NCI-H146 treated with DMSO at 0.1 percent for 48 hours (cell line): Measurements from ENCODE around the gene GATA5.

Source experiments
- DNase-seq: peaks from one replicate; lab custom pipeline; 2025; ENCODE audit not compliant: unreplicated experiment; lab: John Stamatoyannopoulos, UW

GATA5 gene

DNA sequence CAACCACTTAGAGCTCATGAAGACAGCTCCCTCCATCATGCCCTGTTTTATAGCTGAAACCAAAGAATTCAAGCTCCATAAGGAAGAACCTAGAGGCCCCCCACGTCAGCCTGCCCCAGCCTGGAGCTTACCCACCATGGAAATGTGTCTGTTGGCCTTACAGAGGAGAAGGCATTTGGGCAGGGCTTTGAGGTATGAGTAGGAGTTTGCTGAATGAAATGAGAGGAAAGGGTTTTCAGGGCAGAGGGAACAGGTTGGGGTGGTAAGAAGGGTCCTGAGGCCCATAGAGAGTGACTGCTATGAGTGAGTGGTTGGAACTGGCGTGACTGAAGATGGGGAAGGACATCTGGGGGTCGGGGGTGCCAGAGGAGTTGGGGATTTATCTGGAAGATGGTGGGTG, 12.7 kb upstream of the GATA5 start:
- DNase-seq = no peak

- DNase-seq = no peak
These were observed 12.0 kb upstream of the GATA5 start for GRCh38 chr20:62487561-62488354.

DNA sequence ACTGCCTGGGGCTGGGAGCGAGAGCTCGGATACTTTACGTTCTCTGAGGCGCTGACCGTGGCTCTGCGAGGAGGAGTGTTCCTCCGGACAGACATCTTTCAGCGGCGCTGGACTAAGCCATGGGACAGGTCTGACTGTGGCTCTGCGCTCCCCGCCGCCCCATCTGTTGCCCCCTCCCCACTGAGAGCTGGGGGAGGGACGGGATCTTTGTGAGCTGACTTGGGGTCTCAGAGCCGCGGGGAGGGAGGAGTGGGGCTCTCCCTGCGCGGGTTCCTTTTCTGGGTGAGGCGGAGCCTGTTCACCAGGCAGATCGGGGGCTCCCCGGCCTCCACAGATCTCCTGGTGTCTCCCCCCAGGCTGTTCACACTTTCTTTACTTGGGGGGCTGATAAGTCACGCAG, 11.3 kb upstream of the GATA5 start:
- no peak for DNase-seq

DNA sequence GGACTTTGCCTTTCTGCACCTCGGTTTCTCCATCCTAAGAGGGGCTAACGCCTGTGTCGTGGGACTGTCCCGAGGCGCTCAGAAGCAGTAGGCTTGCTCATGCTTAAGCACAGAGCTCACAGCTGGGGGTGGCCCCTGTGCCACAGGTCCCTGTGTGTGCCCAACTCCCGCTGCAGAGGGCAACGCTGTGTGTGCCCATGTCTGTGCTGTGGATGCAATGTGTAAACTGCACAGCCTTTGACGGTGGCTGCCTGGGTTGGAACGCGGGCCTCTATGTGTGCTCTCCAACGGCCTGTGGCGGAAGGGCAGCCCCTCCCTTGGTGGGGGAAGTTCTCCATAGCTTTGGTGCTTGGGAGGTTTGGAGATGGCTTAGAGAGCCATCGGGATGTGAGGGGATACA, 10.7 kb upstream of the GATA5 start:
- DNase-seq = no peak

- no peak for DNase-seq
These were observed 9.9 kb upstream of the GATA5 start for GRCh38 chr20:62485701-62486089.

DNA sequence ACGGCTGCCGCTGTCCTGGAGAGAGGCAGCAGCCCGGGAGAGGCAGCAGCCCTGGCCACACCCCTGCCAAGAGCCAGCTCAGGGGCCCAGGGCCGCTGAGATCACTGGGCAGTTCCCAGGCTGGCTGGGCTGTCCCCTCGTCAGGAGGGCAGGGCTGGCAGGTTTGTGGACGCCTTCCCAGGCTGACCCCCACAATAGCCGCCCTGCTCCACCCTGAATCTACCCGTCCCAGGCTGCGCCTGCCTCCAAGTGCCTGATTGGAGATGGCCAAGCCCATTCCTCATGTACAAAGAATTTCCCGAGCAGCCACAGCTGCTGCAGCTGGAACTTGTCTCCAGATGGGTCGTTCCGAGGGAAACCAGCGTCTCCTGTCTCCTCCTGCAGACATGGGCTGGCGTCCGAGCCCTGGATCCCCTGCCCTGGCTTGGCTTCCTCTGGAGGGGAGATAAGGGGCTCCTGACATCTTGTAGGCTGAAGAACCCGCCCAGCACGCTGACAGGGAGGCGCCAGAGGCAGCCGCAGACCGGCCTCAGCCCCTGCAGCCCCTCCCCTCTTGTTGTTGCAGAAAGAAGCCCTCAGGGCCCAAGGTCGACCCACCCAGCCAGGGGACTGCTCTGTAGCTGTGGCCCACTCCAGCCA, 9.4 kb upstream of the GATA5 start:
- no peak for DNase-seq

DNA sequence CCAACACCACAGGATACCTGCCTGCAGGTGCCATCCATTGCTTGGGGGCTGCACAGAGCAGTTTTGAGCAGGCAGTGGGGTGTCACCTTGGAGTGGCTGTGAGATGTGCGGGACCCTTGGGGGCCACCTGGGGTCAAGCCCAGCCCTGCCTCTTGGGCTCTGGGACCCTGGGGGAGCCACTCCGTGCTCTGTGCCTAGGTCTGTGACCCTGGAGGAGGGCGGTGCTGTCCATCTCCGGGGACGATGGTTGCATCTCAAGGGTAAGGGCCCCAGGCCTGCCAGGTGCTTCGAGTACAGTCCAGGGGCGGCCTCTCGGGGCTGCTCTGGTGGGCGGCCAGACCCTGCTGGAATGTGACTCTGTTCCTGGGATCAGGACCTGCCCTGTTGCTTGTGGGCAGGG, 8.7 kb upstream of the GATA5 start:
- DNase-seq = no peak

DNA sequence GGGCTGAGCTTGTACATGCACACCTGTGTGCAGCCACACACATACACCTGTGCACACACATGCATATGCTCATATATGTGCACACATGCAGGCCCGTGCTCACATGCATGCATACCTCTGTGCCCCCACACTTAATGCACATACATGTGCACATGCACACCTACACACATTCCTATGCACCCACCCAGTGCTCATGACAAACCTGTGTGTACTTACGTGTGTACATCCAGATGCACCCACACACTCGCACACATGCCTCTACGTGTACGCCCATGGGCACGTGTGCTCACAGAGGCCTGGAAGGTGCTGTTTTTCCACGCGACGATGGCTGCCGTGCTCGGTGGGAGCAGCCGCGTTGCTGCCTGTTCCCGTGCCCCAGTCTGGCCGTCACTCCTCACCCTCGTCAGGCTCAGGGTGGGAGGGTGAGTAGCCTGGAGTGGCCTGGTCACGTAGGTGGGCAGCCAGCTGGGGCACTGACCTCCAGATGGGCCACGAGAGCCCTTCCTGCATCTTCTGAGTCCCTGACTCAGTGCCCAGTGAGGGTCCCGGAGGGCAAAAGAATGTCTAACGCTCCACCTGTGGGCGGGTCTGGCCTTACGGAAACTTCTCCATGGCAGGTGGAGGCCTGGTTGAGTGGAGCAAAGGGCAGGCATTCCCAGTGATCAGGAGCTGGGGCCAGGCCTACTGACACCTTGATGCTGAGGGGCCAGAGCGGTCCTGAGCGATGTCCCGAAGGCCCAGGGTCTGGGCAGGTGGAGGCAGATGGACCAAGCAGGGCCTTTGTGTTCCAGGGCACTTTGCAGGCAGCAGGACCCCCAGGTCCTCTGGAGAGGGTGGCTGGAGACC, 8.0 kb upstream of the GATA5 start:
- DNase-seq = no peak

- DNase-seq = no peak
These were observed 7.2 kb upstream of the GATA5 start for GRCh38 chr20:62482974-62483373.

- DNase-seq = no peak
These were observed 6.5 kb upstream of the GATA5 start for GRCh38 chr20:62482146-62482809.

GRCh38 chr20:62481425-62482145, 5.8 kb upstream of the GATA5 start:
- DNase-seq = no peak

DNA sequence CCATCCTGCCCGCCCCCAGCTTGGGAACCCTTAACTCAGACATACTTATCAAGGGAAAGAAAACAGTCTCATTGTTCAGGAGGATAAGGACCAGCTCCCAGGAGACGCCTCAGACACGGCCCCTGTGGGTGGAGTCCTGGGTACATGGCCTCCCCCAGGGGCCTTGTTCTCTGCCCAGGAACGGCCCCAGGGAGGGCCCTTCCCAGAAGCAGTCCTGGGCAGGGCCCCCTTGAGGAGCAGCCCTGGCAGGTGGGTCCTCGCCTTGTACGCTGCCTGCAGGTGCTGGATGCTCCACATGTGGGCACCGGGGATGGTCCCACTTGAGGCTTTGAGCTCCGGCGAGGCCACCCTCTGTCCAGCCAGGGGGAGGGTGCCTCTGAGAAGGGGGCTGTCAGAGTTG, 4.5 kb upstream of the GATA5 start:
- no peak for DNase-seq

DNA sequence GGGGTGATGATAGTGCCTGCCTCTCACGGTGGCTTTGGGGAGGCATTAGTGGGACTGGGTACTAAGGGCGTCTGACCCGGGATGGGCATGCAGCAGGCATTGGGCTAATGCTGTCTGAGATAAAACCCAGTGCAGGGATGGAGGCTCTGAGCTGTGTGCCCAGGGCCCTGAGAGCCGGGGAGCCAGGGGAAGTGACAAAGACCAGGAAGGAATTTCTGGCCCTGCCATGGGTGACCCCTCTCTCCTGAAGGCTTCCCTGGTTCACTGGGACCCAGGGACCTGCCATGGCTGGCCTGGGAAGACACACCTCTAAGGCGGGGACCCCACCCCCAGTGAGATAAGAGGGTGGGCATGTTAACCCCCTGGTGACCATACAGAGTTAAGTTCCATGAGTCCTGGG, 3.9 kb upstream of the GATA5 start:
- DNase-seq = no peak

DNA sequence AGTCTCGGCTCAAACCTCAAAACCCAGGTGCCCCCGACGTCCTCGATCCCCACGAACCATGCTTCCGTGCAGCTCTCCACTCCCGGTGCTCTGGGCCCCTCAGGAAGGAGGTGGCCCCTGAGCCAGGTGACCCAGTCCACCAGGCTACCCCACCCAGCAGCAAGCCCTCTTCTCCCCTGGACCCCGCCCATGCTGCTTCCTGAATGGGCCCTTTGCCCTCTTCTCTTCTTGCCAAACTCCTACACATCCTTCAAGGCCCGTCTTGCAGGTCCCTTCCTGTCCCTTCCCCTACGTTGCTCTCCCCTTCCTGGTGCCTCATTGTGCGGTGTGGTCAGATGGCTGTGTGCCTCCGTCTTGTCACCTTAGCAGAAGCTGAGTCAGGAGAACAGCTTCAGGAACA, 3.4 kb upstream of the GATA5 start:
- no peak for DNase-seq

DNA sequence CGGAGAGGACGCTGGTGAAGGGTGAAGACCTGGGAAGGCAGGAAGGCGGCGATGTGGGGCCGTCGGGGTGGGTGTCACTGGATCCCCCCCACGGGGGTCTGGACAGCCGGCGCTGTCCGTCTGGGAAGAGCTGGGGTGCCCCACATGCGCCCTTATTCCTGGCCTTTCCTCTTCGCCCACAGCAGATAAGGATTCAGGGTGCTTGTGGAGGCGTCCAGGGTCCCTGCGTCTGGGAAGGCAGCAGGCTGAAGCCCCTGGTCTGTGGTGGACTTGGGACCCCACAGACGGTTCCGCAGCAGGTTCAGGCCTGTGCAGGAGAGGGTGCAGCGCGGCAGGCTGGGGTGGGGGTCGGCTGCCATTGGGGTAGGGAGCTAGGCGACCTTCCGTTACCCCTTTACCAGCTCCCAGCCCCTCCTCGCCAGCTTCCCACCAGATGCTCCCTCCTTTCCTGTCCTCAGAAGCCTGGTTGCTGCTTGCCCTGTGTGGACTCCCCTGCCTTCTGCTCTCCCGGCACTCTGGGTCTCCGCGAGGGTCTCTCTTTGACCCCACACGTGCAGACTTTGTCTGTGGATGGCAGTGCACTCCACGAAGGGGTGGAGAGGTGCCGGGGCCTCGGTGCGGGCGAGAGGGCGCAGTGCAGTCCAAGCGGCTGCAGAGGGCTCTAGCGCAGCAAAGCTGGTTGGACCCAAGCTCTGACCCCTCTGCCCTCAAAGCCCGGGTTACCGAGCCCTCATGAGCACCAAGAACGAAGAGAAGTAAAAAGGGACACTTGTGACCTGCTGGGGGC, 2.1 kb upstream of the GATA5 start:
- no peak for DNase-seq

DNA sequence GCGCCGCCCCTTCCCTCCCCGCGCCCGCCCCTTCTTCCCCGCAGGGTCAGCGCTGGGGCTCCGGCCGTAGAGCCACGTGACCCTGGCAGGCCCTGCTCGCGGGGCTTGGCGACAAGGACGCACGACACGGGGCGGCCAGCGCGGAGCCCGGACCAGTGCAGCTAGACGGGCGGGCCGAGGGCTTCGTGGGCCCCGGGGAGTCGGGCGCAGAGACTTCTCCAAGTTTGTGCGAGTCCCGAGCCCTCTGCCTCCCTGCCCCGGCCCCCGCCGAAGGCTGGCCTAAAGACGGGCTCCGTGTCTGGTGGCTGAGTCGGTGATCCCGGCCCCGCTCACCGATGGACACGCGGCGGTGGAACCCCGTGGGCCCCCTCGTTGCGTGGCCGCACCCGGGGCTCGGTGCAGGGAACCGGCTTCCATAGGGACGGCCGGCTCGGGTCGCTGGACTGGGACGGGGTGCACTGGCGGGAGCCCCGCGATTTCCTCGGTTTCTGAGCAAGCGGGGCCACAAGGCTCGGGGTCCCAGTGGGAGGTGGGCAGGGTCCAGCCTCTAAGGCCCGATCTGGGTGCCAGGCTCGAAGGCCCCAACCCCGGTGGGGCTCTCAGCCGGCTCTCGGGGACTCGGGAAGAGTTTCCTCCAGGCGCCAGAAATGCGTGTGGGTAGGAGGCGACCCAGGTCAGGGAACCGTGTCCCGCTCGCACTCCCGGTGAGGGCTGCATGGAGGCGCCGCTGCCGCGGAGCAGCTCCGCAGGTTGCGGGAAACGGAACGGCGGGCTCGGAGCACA, 452 bp upstream of the GATA5 start:
- DNase-seq = no peak

DNA sequence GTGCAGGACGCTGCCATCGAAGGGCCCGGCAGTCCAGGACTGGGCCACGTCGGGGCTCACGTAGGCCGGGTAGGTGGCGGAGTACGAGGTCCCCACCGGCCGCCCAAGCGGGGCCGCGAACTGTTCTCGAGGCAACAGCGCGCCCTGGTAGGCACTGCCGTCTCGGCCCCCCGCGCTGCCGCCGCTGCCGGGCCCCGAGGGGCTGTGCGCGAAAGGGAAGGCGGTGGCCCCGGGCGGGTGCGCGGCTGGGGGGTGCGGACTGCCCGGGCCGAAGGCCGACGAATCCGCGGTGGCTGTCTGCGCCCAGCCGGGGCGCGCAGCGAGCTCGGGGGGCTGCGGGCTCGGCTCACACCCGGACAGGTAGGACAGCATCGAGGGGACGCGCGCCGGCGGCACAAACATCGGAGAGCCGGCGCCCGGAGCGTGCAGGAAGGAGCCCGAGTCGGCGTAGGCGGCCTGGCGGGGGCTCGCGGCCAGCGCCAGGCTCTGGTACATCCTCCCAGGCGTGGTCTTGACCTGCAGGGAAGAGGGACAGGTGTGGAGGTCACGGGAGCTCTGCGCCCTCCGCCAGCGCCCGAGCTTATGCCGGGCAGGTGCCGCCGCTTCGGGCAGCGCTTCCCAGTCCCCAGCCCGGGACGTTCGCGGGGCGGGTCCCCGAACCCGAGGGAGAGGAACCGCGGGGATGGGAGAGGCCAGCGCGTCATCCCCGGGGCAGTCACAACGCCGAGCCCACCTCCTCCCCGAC, 596 bp downstream of the GATA5 start:
- DNase-seq = no peak

DNA sequence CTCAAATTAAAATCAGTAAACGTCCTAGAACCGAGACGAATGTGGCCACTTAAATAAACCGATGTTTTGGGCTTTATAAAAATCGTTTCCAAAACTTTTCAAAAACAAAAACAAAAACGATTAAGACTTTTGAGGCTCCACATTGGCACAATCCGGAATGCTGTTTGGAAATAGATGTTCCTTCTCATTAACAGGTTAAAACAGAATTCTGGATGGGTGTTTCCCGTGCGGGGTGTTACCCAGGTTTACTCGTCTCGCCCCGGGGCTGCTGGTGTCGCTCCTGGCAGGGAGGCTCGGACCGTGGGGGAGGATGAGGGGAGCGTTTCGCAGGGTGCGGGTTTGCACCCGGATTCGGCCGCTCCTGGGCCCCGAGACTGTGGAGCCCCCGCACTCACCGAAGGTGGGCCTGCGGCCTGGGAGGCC, 1.2 kb downstream of the GATA5 start:
- no peak for DNase-seq
